Measurements from ENCODE around the gene DUSP2. TPM values are rescaled to one million over a fixed set of nuclear protein-coding genes. Genes with fewer than 3 reads are reported as not detected.

Gene DUSP2
- total and polyA plus RNA-seq, 10 of the 15 experiments (the other 5 are each of a cell fraction or from before 2014, with no cell fraction given), result 9.7 to 212 (median 57.2) TPM

- TF ChIP-seq ZNF687 (IDR thresholded peaks at IDR 0.05), result peak; percentile 92
- TF ChIP-seq ASH2L (IDR thresholded peaks at IDR 0.05; ENCODE audit: borderline replicate concordance, low read depth), result no peak
- TF ChIP-seq SP1 (IDR thresholded peaks at IDR 0.05; ENCODE audit: low read depth, low read length), result peak; percentile 84
- peak; percentile 95 for TF ChIP-seq IKZF1 (conservative IDR thresholded peaks at IDR 0.05)
- TF ChIP-seq BMI1 (IDR thresholded peaks at IDR 0.05; ENCODE audit: borderline replicate concordance), result no peak
- TF ChIP-seq NFXL1 (IDR thresholded peaks at IDR 0.05; ENCODE audit: borderline replicate concordance), result no peak
- TF ChIP-seq TCF12 (IDR thresholded peaks at IDR 0.05; ENCODE audit: low read depth, low read length), result peak; percentile 98
- peak; percentile 92; the same call in 1 of the 2 replicates for TF ChIP-seq MLLT1 (IDR thresholded peaks at IDR 0.05)
- peak; percentile 61 for TF ChIP-seq ELK1 (IDR thresholded peaks at IDR 0.05; ENCODE audit: low read depth, low read length)
- TF ChIP-seq E2F8 (IDR thresholded peaks at IDR 0.05; ENCODE audit: low read depth, partially characterized antibody), result no peak
- 0 out of 2 replicates have a peak, but pooled peaks have one; percentile 43 for TF ChIP-seq RFX5 (IDR thresholded peaks at IDR 0.05; ENCODE audit: low read depth, low read length)
- no peak for TF ChIP-seq E4F1 (IDR thresholded peaks at IDR 0.05; ENCODE audit: borderline replicate concordance, partially characterized antibody)
- peak; percentile 56 for TF ChIP-seq FOXK2 (IDR thresholded peaks at IDR 0.05)
These were observed 18.7 kb upstream of the DUSP2 start (continued) for GRCh38 chr2:96163768-96164429.

All from GM12878 (cell line).